AG04450 (cell line): ENCODE results near the gene VDAC1. TPM values are rescaled to one million over a fixed set of nuclear protein-coding genes. Genes with fewer than 3 reads are reported as not detected.

ENCODE experiments used
- CTCF ChIA-PET: fragments of 300-600, 350-600 bp; formaldehyde crosslinking; extraction: SDS; loops from one replicate; lab custom pipeline; 2022; ENCODE audit warnings: antibody characterized with exemption, inconsistent platforms; lab: Charles Lee
- POLR2A ChIA-PET: fragments of 350-600 bp; formaldehyde crosslinking; extraction: SDS; loops from one replicate; lab custom pipeline; 2021; ENCODE audit warnings: antibody characterized with exemption, inconsistent platforms; lab: Yijun Ruan, JAX
- DNase-seq: peaks from one replicate; pipeline ENCODE4 v3.0.0-alpha.2; 2011; ENCODE audit warnings: low read depth, low spot score
- H3K27ac ChIP-seq: one replicate; pipeline ENCODE4 v1.5.1; 2012; ENCODE audit warnings: low read depth, low read length, control low read depth
- H3K27me3 ChIP-seq: one replicate; pipeline ENCODE4 v1.6.0; 2012; ENCODE audit warnings: low read length; ENCODE audit not compliant: control insufficient read depth, insufficient read depth
- H3K4me3 ChIP-seq: 2 replicates; pipeline ENCODE4 v1.5.1; 2011; ENCODE audit warnings: mild to moderate bottlenecking, low read depth, low read length, control low read depth
- H3K9me3 ChIP-seq: 2 replicates; pipeline ENCODE4 v1.5.1; 2012; ENCODE audit warnings: low read length; ENCODE audit not compliant: control insufficient read depth, insufficient read depth
- CTCF ChIP-seq: IDR thresholded peaks from 2 replicates; pipeline ENCODE4 v1.5.1; 2011; ENCODE audit warnings: low read depth, low read length, control low read depth, inconsistent platforms
- polyA plus RNA-seq: library from polyadenylated mRNA; depleted of rRNA; stranded (reverse); fragments of >200 nt; gene quantifications from 2 replicates; pipeline ENCODE4 v1.2.3, GENCODE V29; 2011

The VDAC1 gene
- polyA plus RNA-seq, 1 experiment = 262 TPM

- Histone ChIP-seq H3K4me3 (no peak overlapping the region), H3K27ac (peak overlapping the region; percentile 21), H3K9me3 (peaks cover 3% of the 10 kb centered on the region; the same call in 1 of the 2 replicates), H3K27me3 (peaks cover 8% of the 10 kb centered on the region)
- no peak for DNase-seq
- ChIA-PET CTCF (no interaction called here), POLR2A (no interaction called here)
- no peak for TF ChIP-seq CTCF
Observed at GRCh38 chr5:133927300-133928180, 77.2 kb downstream of the VDAC1 start.

GRCh38 chr5:133926489-133927299, 78.1 kb downstream of the VDAC1 start:
- POLR2A ChIA-PET = no interaction called here

DNA sequence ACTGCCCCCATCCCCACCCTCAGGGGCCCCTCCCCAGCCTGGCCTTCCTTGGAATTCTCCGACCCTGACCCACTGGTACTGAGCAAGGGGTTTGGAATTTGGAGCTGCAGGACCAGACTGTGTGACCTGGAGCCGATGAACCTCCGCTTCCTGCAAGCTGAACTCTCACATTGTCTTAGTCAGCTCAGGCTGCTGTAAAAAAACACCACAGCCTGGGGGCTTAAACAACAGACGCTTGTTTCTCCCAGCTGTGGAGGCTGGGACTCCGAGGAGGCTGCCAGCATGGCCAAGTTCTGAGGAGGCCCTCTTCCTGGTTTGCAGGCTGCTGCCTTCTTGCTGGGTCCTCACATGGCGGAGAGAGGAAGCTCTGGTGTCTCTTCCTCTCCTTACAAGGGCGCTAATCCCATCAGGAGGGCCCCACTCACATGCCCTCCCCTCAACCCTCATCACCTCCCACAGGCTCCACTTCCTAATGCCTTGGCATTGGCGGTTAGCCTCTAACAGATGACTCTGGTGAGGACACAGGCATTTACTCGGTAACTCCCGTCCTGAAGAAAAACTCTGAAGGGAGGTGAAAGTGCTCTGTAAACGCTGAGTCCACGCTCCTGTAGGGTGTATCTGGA, 78.8 kb downstream of the VDAC1 start:
- TF ChIP-seq CTCF = no peak
- peaks cover 3% of the 10 kb centered on the region; the same call in 1 of the 2 replicates for H3K9me3 ChIP-seq
- no peak overlapping the region for H3K27ac ChIP-seq
- ChIA-PET POLR2A (no interaction called here), CTCF (no interaction called here)
- no peak overlapping the region for H3K4me3 ChIP-seq
- DNase-seq = no peak
- peaks cover 13% of the 10 kb centered on the region for H3K27me3 ChIP-seq

More at GRCh38 chr5:133926489-133927299, 78.1 kb downstream of the VDAC1 start:
- Histone ChIP-seq H3K9me3 (peaks cover 3% of the 10 kb centered on the region; the same call in 1 of the 2 replicates), H3K27ac (peak overlapping the region; percentile 21), H3K4me3 (no peak overlapping the region), H3K27me3 (peaks cover 11% of the 10 kb centered on the region)
- TF ChIP-seq CTCF = no peak
- CTCF ChIA-PET = no interaction called here
- DNase-seq = no peak

DNA sequence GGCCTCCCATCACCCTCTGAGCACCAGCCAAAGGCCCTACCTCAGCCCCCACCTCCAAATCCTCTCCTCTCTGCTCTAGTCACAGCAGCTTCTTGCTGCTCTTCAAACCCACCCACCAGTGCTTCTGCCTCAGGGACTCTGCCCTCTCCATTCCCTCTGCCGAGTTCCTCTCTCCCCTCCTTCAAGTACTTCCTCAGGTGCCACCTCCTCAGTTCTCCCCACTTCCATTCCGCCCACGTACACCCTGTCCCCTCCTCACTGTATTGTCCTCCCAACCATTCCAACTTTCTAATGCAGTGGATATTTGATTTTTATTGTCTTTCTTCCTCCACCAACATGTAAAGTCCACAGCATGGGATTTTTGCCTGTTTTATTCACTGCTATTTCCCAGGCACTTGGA, 79.5 kb downstream of the VDAC1 start:
- no peak overlapping the region for H3K4me3 ChIP-seq
- no peak overlapping the region for H3K27ac ChIP-seq
- H3K27me3 ChIP-seq = peaks cover 13% of the 10 kb centered on the region
- DNase-seq = no peak
- no peak for TF ChIP-seq CTCF
- ChIA-PET POLR2A (no interaction called here), CTCF (no interaction called here)
- H3K9me3 ChIP-seq = peaks cover 3% of the 10 kb centered on the region; the same call in 1 of the 2 replicates
